Ovary (tissue), 3 donors: ENCODE data around the gene CTIF.

Source experiments
- CTCF ChIP-seq, 3 donors: fragments of 450-650 bp in 2 of 3; fragments of 200-600 bp in 1 of 3; IDR thresholded peaks; one replicate each; pipeline versions ENCODE4 v1.5.1 to v1.8.0; 2016 to 2022; ENCODE audit warnings: antibody characterized with exemption in 3 of 3, mild to moderate bottlenecking in 1 of 3
- EP300 ChIP-seq: sonication (generic); formaldehyde crosslinking; IDR thresholded peaks from one replicate; pipeline ENCODE4 v1.6.1; 2017; ENCODE audit warnings: antibody characterized with exemption
- POLR2A ChIP-seq: fragments of 450-650 bp; IDR thresholded peaks from one replicate; pipeline ENCODE4 v1.6.1; 2017; ENCODE audit warnings: antibody characterized with exemption, mild to moderate bottlenecking, moderate library complexity
- donor health status: DM: no; HTN: no; CAD: no.

DNA sequence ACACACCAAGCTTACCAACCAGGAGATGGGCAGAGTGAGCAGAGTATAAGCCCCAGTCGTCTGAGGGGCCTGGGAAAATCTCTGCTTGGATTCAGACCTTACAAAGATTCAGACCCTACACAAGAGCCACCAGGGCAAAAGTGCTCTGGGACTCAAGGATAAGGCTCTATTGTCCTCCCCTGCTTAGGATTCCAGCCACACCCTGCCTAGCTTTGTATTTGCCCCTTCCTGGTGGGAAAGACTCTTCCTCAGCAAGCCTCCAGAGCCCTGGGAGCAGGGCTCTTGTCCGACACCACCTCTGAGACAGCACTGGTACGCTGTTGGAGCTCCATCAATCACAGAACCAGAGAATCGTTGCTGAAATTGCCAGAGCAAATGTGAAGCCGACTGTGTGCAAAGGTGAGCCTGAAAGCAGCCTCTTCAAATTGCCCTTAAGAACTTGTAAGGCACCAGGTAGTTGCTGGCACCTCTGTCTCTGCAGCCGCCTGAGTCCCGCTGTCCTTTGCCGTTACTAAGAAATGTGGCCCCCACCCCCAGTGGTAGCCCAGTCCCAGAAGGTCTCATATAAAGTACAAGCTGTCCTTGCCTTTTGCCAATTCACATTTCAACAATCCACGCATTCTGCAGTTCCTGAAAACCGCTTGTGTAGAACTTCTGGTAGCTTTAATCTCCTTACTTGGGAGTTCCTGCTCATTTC, 148.7 kb downstream of the CTIF start:
- TF ChIP-seq EP300: no peak
- no peak for TF ChIP-seq CTCF (IDR thresholded peaks at IDR 0.05)
- no peak for TF ChIP-seq POLR2A
